ENCODE measurements around the gene TFAP2C.

DNA sequence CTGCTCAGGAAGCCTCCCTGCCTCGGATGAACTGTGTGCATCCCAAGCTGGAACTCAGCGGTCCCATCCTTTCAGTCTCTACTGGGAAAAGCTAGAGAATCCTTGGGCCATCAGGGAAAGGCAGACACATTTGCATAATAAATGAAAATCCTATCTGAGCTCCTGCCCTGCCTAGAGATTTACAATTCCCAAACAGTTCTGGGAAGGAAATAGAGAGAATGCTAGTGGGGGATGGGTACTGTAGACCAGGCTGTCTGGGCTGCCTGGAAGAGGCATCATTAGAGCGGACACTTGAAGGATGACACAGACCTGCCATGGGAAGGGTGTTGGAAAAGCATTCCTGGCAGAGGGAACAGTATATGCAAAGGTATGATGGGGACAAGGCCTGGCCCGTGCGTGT lies 44.3 kb downstream of the TFAP2C start:
- TF ChIP-seq, protein P1, sequence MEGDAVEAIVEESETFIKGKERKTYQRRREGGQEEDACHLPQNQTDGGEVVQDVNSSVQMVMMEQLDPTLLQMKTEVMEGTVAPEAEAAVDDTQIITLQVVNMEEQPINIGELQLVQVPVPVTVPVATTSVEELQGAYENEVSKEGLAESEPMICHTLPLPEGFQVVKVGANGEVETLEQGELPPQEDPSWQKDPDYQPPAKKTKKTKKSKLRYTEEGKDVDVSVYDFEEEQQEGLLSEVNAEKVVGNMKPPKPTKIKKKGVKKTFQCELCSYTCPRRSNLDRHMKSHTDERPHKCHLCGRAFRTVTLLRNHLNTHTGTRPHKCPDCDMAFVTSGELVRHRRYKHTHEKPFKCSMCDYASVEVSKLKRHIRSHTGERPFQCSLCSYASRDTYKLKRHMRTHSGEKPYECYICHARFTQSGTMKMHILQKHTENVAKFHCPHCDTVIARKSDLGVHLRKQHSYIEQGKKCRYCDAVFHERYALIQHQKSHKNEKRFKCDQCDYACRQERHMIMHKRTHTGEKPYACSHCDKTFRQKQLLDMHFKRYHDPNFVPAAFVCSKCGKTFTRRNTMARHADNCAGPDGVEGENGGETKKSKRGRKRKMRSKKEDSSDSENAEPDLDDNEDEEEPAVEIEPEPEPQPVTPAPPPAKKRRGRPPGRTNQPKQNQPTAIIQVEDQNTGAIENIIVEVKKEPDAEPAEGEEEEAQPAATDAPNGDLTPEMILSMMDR (IDR thresholded peaks at IDR 0.05; ENCODE audit: extremely low read depth in 1 of 2, insufficient read depth in 1 of 2, low read depth in 1 of 2, low read length in 2 of 2), result no peak
- TF ChIP-seq POLR2AphosphoS5 (IDR thresholded peaks at IDR 0.05; ENCODE audit: insufficient read depth, low read depth, low read length) (no peak), EZH2 (IDR thresholded peaks at IDR 0.05; ENCODE audit: borderline replicate concordance, low read depth, low read length, severe bottlenecking) (no peak), POLR2A (IDR thresholded peaks at IDR 0.05; ENCODE audit: low read depth, low read length) (no peak), GATA2 (IDR thresholded peaks at IDR 0.05; ENCODE audit: insufficient read depth, insufficient read length, low read depth, low read length) (no peak)
- TF ChIP-seq, protein P2, sequence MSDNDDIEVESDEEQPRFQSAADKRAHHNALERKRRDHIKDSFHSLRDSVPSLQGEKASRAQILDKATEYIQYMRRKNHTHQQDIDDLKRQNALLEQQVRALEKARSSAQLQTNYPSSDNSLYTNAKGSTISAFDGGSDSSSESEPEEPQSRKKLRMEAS (IDR thresholded peaks at IDR 0.05; ENCODE audit: insufficient read depth, insufficient read length), result no peak

Measured in endothelial cell of umbilical vein (primary cell).